Measurements from ENCODE around the gene SPATA2L.

The SPATA2L gene

DNA sequence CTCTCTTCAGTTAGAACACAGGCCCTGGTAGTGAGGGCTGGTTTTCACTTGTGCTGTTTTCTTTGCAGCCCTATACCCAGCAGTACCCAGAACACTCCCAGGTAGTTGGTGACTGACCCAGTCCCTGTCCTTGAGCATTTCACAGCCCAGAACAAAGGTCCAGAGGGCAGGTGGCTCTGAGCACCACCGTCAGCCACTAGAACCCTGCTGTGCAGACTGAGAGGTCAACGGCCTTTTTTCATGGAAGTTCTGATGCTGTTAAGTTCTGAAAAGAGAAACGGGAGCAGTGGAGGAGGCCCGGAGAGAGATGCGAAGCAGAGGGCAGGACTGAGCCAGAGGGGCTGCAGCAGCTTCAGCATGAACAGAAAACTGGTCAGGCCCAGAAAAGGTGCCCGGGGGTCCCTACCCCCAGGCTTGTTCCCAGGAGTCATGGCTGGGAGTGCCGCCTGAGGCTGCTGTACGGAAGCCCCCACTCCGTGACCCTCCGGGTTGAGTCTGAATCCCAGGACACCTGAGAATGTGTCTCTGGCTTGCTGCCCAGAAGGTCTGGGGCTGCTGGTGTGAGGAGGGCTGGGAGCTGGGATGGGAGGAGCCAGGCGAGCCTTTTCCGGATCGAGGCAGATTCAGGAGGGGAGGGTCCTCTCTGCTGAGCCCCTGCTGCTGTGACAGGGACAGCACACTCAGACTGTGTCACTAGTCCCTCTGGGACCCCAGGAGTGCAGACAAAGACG, 28.5 kb upstream of the SPATA2L start:
- H3K4me3 ChIP-seq (ENCODE audit: low read depth, low read length), result no peak overlapping the region
- in situ Hi-C loops (cut with HindIII; ENCODE audit: low sequenced_read_pairs), result no loop called here

DNA sequence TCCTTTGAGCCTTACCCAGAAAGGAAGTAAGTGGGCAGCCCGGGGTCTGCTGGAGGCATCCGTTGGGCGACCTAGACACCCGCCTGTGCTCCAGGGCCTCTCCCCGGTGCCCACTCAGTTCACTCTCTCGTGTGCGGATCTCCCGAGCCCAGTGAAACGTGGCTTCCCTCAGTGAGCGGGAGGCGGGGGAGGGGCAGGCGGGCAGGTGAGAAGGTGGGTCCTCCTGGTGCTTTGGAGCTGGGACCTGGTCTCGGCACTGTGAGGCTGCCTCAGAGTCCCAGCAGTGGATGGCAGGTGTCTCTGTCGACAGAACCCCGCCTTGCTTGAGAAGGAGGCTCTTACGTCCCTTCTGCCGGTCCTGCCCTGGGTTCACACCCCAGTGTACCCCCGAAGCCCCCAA, 27.8 kb upstream of the SPATA2L start:
- in situ Hi-C loops (cut with HindIII; ENCODE audit: low sequenced_read_pairs), result no loop called here
- H3K4me3 ChIP-seq (ENCODE audit: low read depth, low read length), result no peak overlapping the region
- DNase-seq (ENCODE audit: low read depth), result no peak
- TF ChIP-seq, protein P1, sequence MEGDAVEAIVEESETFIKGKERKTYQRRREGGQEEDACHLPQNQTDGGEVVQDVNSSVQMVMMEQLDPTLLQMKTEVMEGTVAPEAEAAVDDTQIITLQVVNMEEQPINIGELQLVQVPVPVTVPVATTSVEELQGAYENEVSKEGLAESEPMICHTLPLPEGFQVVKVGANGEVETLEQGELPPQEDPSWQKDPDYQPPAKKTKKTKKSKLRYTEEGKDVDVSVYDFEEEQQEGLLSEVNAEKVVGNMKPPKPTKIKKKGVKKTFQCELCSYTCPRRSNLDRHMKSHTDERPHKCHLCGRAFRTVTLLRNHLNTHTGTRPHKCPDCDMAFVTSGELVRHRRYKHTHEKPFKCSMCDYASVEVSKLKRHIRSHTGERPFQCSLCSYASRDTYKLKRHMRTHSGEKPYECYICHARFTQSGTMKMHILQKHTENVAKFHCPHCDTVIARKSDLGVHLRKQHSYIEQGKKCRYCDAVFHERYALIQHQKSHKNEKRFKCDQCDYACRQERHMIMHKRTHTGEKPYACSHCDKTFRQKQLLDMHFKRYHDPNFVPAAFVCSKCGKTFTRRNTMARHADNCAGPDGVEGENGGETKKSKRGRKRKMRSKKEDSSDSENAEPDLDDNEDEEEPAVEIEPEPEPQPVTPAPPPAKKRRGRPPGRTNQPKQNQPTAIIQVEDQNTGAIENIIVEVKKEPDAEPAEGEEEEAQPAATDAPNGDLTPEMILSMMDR (IDR thresholded peaks at IDR 0.05; ENCODE audit: low read depth, low read length, missing control alignments), result no peak

More for the DNA sequence above, 28.5 kb upstream of the SPATA2L start:
- TF ChIP-seq, protein P1 (IDR thresholded peaks at IDR 0.05; ENCODE audit: low read depth, low read length, missing control alignments), result no peak
- DNase-seq (ENCODE audit: low read depth), result no peak

DNA sequence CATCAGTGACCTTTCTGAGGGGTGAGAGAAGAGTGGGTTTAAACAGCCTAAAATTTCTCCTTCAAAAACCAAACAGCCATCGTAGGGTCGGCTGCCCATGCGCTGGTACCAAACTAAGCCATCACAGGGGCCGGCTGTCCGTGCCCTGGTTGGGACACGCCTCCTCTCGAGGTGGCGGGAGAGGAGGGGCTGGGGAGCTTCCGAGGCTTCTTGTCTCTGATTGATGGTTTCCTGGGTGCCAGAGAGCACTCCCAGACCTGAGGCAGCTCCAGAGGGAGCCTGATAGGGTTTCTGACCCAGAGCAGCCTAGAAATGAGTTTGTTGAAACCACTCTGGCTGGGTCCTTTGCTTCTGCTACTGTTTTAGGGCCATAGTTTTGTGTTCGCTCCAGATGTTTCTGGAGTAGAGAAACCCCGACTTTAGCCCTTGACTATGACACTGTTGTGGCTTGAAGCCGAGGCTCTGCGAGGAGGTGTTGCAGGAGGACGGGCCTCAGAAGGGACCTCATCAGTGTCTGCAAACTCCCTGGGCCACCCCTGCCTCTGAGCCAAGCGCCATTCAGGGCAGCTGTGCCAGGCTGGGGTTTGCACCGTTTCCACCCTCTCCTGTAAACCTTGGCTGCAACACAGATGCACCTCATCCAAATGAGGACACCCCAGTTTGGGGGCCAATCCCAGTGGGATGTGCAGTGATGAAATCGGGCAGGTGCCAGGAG, 26.1 kb upstream of the SPATA2L start:
- no peak for DNase-seq (ENCODE audit: low read depth)
- in situ Hi-C loops (cut with HindIII; ENCODE audit: low sequenced_read_pairs), result no loop called here
- TF ChIP-seq, protein P1 (IDR thresholded peaks at IDR 0.05; ENCODE audit: low read depth, low read length, missing control alignments), result no peak
- no peak overlapping the region for H3K4me3 ChIP-seq (ENCODE audit: low read depth, low read length)

DNA sequence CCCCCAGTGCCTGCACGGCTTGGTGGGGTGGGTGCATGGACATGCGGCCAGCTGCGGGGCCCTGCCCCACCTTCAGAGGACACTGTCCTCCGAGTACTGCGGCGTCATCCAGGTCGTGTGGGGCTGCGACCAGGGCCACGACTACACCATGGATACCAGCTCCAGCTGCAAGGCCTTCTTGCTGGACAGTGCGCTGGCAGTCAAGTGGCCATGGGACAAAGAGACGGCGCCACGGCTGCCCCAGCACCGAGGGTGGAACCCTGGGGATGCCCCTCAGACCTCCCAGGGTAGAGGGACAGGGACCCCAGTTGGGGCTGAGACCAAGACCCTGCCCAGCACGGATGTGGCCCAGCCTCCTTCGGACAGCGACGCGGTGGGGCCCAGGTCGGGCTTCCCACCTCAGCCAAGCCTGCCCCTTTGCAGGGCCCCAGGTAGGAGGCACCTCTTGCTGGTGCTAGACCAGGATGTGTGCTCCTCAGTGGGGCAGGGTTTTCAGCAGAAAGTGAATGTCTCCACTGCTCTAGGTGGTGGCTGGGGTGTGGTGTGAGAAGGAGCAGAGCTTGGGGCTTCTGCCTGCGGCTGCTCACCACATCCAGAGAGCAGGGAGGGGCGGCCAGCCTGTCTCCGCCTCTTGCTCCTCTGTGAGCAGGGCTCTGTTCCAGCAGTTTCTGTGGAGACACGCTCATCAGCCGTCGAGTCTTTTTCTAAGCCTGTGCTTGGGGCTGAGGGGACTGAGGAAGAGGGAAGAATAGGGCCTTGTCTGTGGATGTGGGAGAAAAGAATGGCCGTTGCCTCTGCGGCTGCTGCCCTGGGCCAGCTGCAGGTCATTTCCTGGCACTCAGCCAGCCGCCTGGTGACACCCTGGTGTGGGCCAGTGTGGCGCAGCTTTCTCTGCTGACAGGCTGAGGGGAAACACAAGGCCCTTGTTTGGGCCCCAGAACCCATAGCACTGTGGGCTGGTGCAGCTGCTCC, 22.1 kb upstream of the SPATA2L start:
- DNase-seq (ENCODE audit: low read depth), result no peak
- in situ Hi-C loops (cut with HindIII; ENCODE audit: low sequenced_read_pairs), result no loop called here
- peak overlapping the region; percentile 71 for H3K4me3 ChIP-seq (ENCODE audit: low read depth, low read length)
- TF ChIP-seq, protein P1 (IDR thresholded peaks at IDR 0.05; ENCODE audit: low read depth, low read length, missing control alignments), result no peak

DNA sequence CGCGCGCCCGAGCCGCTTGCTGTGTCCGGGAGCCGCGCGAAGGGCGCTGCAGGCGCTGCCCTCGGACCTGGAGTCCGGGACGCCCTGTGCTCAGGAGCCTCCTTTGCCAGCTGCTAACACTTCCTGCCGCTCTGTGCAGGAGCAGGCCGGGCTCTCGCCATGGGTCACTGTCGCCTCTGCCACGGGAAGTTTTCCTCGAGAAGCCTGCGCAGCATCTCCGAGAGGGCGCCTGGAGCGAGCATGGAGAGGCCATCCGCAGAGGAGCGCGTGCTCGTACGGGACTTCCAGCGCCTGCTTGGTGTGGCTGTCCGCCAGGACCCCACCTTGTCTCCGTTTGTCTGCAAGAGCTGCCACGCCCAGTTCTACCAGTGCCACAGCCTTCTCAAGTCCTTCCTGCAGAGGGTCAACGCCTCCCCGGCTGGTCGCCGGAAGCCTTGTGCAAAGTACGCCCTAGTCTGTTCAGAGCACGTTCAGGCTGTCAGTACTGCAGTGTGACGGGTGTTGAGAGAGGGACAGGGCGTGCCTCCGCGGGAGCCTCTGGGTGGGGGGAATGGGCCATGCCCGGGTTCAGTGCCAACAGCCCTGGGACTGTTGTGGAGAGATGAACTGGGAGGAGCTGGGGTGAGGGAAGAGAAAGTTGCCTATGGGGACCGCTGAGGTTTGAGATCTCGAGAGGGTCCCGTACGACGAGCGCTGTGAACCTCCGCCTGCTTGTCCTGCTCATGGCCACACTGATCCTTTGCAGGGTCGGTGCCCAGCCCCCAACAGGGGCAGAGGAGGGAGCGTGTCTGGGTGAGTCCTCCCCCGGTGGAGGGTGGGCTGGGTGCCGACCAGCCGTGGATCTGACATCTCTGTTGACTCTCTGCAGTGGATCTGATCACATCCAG, 21.1 kb upstream of the SPATA2L start:
- H3K4me3 ChIP-seq (ENCODE audit: low read depth, low read length), result peak overlapping the region; percentile 71
- TF ChIP-seq, protein P1 (IDR thresholded peaks at IDR 0.05; ENCODE audit: low read depth, low read length, missing control alignments), result no peak
- DNase-seq (ENCODE audit: low read depth), result no peak
- in situ Hi-C loops (cut with HindIII; ENCODE audit: low sequenced_read_pairs), result no loop called here
